SW 1271 (cell line): ENCODE data around the gene SHROOM2.

Experiments used
- DNase-seq, 2 experiments: peaks; one replicate each; lab custom pipeline; 2025; lab: John Stamatoyannopoulos, UW

SHROOM2 gene

DNA sequence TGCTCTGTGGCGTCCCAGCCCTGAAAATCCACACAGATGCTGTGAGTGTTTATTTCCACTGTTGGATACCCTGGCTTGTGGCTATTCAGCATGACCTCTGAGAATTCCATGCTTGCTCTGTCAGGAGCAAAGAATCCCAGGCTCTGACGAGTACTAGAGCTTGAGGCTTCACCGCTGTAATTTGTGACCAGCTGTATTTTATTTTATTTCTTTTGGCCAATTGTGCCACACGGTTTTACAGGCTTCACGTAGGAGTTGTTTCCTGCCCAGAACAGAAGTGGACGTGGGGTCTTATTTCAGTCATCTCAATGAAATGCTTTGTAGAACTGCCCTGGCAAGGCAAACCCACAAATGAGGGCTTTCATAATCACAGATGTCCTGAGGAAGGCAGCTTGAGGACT lies 111.5 kb downstream of the SHROOM2 start:
- DNase-seq, result no peak

- no peak for DNase-seq
Observed at GRCh38 chrX:9899640-9900111, 113.4 kb downstream of the SHROOM2 start.

GRCh38 chrX:9902656-9903055 lies 116.4 kb downstream of the SHROOM2 start:
- no peak for DNase-seq

GRCh38 chrX:9903146-9903545 lies 116.9 kb downstream of the SHROOM2 start:
- no peak for DNase-seq

- DNase-seq, result no peak
Observed at GRCh38 chrX:9905288-9905687, 119.1 kb downstream of the SHROOM2 start.

GRCh38 chrX:9905721-9906120 lies 119.5 kb downstream of the SHROOM2 start:
- DNase-seq, result no peak

GRCh38 chrX:9906919-9907318 lies 120.7 kb downstream of the SHROOM2 start:
- no peak for DNase-seq

- no peak for DNase-seq
Observed at GRCh38 chrX:9907645-9908387, 121.6 kb downstream of the SHROOM2 start.

- DNase-seq, result no peak
Observed at GRCh38 chrX:9909254-9909653, 123.0 kb downstream of the SHROOM2 start.

DNA sequence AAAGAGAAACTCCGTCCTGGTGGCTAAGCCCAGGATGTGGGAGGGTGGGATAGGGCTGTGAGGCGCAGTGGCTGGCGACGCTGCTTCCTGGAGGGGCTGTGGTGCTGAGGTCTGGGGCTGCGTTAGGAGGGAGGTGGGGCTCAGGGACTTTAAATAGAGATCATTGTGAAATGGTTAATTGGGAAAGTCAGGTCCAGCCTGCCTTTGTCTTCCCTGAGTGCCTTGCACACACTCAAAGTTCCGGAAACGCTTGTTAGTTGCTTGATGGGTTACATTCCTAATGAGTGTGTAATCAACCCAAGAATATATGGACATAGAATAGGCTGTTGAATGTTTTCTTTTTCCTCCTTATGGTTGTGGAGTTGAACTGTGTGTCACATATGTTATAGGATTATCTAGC lies 125.3 kb downstream of the SHROOM2 start:
- DNase-seq, result no peak

DNA sequence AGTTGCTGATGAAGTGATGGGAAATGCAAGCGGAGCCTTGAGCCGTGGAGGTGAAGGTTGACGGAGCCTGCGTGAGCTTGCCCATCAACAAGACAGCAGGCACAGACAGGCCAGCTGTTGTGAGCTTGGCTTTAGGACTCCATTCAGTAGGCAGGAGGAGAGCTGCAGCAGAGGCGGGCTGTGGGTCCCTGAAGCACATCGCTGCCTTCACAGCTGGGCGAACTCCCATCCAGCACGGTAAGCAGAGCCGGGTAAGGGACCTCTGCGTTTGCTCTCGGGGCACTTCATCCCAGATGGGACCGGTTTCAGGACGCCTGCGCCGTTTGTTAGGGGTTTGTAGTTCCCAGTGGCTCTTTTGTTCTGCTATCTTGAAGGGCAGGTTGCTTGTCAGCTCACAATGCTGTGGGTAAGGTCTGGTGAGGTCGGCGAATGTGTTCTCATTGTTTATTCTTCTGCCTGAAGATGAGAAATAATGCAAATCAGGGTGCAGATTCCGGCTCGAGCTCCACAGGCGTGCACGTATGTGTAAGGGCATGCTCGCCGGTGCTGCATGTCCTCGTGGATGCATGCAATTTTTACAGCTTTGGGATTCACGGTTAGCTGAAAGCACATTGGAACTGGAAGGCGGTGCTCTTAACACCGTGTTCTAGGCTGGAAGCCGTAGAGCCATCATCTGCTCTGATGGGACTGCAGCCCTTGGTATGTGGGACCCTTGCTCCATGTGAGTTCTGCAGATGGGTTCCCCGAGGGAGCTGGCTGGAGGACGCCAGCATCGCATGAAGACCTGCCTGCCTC lies 126.3 kb downstream of the SHROOM2 start:
- DNase-seq, result no peak

GRCh38 chrX:9913146-9913433 lies 126.9 kb downstream of the SHROOM2 start:
- no peak for DNase-seq

DNA sequence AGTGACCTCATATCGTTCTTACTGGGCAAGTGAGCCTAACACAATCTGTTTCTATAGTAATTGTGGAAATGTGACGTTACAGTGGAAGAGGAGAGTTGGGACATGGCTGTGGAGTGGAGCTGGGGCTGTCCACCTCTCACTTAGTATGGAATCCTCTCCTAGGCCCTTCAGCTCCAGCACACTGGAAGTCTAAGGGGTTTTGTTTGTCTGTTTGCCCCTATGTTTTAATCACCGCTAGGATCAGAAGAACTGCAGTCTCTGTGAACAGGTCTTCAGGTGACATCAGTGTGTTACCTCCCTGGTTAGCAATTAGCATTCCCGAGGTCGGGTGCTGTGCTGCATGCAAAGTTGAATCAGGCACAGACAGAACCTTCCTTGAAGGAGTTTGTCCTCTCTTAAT lies 131.6 kb downstream of the SHROOM2 start:
- no peak for DNase-seq

- no peak for DNase-seq
Observed at GRCh38 chrX:9919632-9920172, 133.5 kb downstream of the SHROOM2 start.

DNA sequence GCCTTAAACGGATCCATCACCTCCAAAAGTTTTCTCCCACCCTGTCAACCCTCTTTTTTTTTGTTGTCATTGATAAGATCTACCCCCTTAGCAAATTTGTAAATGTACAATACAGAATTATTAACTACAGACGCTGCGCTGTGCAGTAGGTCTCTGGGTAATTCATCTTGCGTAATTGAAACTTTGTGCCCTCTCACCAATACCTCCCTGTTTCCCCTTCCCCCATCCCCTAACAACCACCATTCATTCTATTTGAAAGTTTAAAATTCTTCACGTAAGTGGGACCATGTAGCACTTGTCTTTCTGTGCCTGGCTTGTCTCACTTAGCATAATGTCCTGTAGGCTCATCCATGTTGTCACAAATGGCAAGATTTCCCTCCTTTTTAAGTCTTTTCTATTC lies 135.2 kb downstream of the SHROOM2 start:
- no peak for DNase-seq

DNA sequence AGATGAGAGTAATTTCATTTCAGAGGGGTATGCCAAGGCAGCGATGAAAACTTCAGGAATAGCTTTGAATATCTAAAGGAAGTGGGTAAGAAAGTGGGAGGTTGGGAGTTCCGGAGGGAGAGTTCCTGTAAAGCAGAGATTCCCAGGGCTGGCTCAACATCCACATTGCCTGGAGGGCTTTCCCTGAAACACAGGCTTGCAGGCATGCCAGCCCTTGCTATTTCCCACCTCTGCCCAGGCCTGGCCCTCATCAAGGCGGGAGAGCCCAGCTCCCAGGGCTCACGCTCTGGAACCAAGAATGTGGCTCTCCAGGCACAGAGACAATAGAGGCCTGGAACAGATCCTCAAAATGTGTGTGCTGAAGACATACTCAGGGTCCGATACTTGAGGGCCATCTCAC lies 137.1 kb downstream of the SHROOM2 start:
- DNase-seq, result no peak

DNA sequence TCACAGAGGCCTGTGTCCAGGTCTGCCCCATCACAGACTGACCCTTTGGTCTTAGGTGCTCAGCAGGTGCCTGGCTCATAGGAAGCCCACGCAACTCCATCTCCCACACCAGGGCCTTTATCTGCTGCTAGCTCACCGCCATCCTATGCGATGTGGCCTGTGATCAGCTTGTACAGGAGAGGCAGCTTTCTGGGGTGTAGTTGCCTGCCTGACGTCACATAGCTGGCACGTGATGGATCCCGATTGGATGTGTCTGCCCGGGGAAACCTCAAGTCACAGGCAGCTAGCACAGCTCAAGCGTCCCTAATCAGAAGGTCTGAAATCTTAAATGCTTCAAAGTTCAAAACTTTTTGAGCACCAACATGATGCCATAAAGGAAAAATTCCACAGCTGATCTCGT lies 139.8 kb downstream of the SHROOM2 start:
- no peak for DNase-seq

DNA sequence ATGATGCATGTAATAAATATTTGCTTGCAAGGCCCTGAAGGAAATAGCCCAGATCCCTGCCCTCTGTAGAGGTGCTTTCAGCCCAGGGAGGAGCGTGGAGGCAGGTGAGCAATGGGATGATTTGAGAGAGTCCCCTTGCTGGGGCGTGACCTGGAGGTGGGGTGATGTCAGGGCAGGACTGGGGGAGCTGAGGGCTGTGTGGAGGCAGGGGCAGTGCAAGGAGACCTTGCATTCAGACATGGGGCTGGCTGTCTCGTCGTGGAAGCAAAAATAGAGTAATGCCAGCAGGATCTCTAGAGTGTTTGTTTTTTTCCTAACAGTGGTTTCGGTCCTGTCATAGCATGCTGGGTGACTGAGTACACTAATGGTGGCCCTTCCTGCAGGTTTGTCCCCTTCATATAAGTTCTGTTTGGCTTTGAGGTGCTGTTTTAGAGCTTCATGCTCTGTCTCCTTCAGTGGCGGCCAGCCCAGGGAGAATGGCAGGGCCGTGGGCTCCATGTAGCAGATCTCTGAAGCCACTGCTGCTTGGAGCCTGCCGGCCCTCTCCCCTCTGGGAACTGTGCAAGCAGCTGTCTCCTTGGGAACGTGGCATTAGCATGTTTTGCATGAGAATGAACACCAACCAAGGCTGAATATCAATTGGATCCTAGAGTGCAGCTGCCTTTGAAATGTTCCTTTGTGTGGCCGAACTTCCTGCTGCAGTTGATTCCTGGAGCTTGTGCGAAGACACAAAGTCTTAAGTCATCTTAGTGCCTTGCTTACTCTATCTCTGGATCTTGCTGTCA lies 141.7 kb downstream of the SHROOM2 start:
- no peak for DNase-seq

DNA sequence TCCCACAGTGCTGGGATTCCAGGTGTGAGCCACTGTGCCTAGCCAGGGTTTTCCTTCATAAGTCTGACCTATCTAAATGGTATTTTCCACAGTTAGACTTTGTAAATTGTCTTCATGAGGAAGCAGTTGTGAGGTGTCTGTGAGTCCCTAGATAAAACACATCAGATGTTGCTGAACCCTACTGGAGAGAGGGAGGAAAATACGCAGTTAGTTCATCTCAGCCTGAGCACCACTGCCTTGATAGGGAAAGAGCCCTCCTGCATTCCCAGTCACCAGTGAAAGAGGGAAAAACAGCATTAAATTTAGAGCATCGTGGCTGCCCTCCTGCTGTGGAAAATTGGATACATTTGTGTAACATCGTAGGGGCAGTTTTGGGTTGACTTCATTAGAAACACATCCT lies 149.2 kb downstream of the SHROOM2 start:
- DNase-seq, result no peak

- no peak for DNase-seq
Observed at GRCh38 chrX:9937761-9938160, 151.5 kb downstream of the SHROOM2 start.

GRCh38 chrX:9938516-9938915 lies 152.3 kb downstream of the SHROOM2 start:
- DNase-seq, result no peak

- no peak for DNase-seq
Observed at GRCh38 chrX:9940421-9940820, 154.2 kb downstream of the SHROOM2 start.

GRCh38 chrX:9942086-9942485 lies 155.9 kb downstream of the SHROOM2 start:
- DNase-seq, result no peak
